SU-DHL-6 (cell line): ENCODE results near the gene LRRC4.

Source experiments
- CTCF ChIP-seq: fragments of 200-600 bp; sonication (generic); IDR thresholded peaks from one replicate; pipeline ENCODE4 v1.5.1; 2017; ENCODE audit warnings: antibody characterized with exemption, mild to moderate bottlenecking, low read length, moderate library complexity; ENCODE audit not compliant: insufficient read depth, poor library complexity, severe bottlenecking
- EZH2phosphoT487 ChIP-seq: fragments of 200-600 bp; sonication (generic), shearing (Covaris generic); conservative IDR thresholded peaks from 2 replicates; pipeline ENCODE4 v1.6.1; 2018; ENCODE audit warnings: mild to moderate bottlenecking, antibody characterized with exemption, low read length, moderate library complexity, mixed read lengths

DNA sequence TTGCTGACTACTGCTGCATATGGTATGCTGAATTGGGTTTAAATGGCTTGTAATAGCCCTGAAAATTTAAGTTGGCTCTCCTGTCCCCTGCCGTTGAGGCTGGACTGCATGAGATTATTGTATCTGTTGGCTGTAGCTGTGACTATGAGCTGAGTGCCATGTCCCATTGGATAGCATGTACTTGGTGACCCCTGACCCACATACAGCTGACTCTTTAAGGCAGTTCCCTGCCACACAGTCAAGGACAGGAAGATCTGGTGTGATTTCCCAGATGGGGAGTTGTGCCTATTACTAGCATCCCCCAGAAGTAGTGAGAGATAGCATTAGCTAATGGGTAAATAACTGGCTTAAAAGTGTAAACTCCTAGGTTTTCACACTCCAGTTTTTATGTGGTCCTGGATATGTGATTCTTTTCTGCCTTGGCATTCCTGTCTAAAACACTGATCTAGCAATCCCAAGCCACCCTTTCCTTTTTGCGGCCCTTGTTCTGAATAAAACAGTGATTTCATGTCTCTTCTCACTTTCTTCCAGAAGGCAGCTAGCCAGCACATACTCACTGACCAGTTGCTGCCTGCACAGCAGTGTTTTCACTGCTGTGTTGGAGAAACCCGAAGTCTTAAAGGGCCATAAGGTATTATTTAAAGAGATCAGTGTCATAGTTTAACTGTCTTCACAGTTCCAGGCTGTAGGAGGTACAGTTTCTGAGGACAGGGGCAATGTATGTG is 35.9 kb downstream of the LRRC4 start:
- TF ChIP-seq CTCF = no peak
- no peak for TF ChIP-seq EZH2phosphoT487
